Endothelial cell of umbilical vein (primary cell): Measurements from ENCODE around the gene DNAJC6.

Experiments used
- EZH2 ChIP-seq: IDR thresholded peaks from 2 replicates; pipeline ENCODE4 v1.6.1; 2012; ENCODE audit warnings: borderline replicate concordance, low read depth, mild to moderate bottlenecking, moderate library complexity, low read length, inconsistent platforms; ENCODE audit not compliant: severe bottlenecking
- FOS ChIP-seq: IDR thresholded peaks from 2 replicates; pipeline ENCODE4 v1.6.1; 2011; ENCODE audit warnings: mild to moderate bottlenecking, low read length, moderate library complexity, borderline replicate concordance; ENCODE audit not compliant: insufficient read depth
- GATA2 ChIP-seq: IDR thresholded peaks from 2 replicates; pipeline ENCODE4 v1.7.0; 2011; ENCODE audit warnings: low read depth, mild to moderate bottlenecking, moderate library complexity, mixed read lengths, low read length; ENCODE audit not compliant: insufficient read length, insufficient read depth
- POLR2A ChIP-seq: IDR thresholded peaks from 2 replicates; pipeline ENCODE4 v1.6.1; 2012; ENCODE audit warnings: low read depth, mild to moderate bottlenecking, control low read depth, low read length
- POLR2AphosphoS5 ChIP-seq: IDR thresholded peaks from 2 replicates; pipeline ENCODE4 v1.6.1; 2012; ENCODE audit warnings: low read depth, mild to moderate bottlenecking, control low read depth, low read length, moderate library complexity; ENCODE audit not compliant: insufficient read depth
- TF ChIP-seq, protein P1 (sequence below), 2 donors: IDR thresholded peaks; 1 replicate in 1 of 2; 2 replicates in 1 of 2; pipeline ENCODE4 v1.5.1; 2011; ENCODE audit warnings: low read length in 2 of 2, mild to moderate bottlenecking in 2 of 2, moderate library complexity in 2 of 2, control low read depth in 1 of 2, inconsistent platforms in 1 of 2, low read depth in 1 of 2; ENCODE audit not compliant: insufficient read depth in 1 of 2; ENCODE audit errors: extremely low read depth in 1 of 2
- TF ChIP-seq, protein P2 (sequence below): IDR thresholded peaks from 2 replicates; pipeline ENCODE4 v1.6.1; 2011; ENCODE audit not compliant: insufficient read depth, insufficient read length

DNA sequence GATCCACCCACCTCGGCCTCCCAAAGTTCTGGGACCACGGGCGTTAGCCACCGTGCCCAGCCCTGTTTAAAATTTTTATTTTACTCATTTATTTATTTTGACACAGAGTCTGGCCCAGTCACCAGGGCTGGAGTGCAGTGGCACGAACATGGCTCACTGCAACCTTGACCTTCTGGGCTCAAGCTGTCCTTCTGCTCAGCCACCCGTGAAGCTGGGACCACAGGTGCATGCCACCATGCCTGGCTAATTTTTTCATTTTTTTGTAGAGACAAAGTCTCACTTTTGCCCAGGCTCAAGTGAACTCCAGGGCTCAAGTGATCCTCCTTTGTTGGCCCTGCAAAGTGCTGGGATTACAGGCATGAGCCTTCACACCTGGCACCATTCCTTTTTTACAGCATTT lies 27.5 kb upstream of the DNAJC6 start:
- TF ChIP-seq POLR2A, result no peak
- TF ChIP-seq, protein P1, sequence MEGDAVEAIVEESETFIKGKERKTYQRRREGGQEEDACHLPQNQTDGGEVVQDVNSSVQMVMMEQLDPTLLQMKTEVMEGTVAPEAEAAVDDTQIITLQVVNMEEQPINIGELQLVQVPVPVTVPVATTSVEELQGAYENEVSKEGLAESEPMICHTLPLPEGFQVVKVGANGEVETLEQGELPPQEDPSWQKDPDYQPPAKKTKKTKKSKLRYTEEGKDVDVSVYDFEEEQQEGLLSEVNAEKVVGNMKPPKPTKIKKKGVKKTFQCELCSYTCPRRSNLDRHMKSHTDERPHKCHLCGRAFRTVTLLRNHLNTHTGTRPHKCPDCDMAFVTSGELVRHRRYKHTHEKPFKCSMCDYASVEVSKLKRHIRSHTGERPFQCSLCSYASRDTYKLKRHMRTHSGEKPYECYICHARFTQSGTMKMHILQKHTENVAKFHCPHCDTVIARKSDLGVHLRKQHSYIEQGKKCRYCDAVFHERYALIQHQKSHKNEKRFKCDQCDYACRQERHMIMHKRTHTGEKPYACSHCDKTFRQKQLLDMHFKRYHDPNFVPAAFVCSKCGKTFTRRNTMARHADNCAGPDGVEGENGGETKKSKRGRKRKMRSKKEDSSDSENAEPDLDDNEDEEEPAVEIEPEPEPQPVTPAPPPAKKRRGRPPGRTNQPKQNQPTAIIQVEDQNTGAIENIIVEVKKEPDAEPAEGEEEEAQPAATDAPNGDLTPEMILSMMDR (IDR thresholded peaks at IDR 0.05; ENCODE audit: extremely low read depth in 1 of 2, insufficient read depth in 1 of 2, low read depth in 1 of 2, low read length in 2 of 2), result no peak
- TF ChIP-seq, protein P2, sequence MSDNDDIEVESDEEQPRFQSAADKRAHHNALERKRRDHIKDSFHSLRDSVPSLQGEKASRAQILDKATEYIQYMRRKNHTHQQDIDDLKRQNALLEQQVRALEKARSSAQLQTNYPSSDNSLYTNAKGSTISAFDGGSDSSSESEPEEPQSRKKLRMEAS, result no peak
- TF ChIP-seq POLR2AphosphoS5, result no peak
- TF ChIP-seq GATA2, result no peak
- TF ChIP-seq FOS, result no peak
- no peak for TF ChIP-seq EZH2
